H1 (cell line): ENCODE results near the gene MYLK4. TPM values are rescaled to one million over a fixed set of nuclear protein-coding genes. Genes with fewer than 3 reads are reported as not detected.

Experiments
- CTCF ChIA-PET: fragments of 300-600 bp; sonication (Branson Sonifier 250); formaldehyde crosslinking; loops from one replicate; lab custom pipeline; 2021; ENCODE audit not compliant: partially characterized antibody; lab: Charles Lee
- POLR2A ChIA-PET: fragments of 300-600 bp; sonication (Branson Sonifier 250); formaldehyde crosslinking; loops from one replicate; lab custom pipeline; 2021; ENCODE audit warnings: inconsistent platforms; ENCODE audit not compliant: partially characterized antibody; lab: Charles Lee
- DNase-seq, 2 experiments: peaks; one replicate each; pipeline versions ENCODE4 v3.0.0 to v3.0.0-alpha.2; 2010 to 2022; ENCODE audit warnings: low spot score in 2 of 2, low read depth in 1 of 2, mixed read lengths in 1 of 2
- FAIRE-seq: peaks from 2 replicates; lab custom pipeline; 2011; peaks lifted over from hg19 to GRCh38; lab: Jason Lieb, UNC
- H2AFZ ChIP-seq: 2 replicates; pipeline ENCODE4 v1.8.1; 2012; ENCODE audit warnings: low read length, inconsistent platforms
- H2AK5ac ChIP-seq: 2 replicates; pipeline ENCODE4 v1.6.1; 2013; ENCODE audit warnings: low read depth, low read length
- H2BK120ac ChIP-seq: replicated peaks from 2 replicates; pipeline ENCODE3; 2013; ENCODE audit warnings: low read depth, low read length, inconsistent platforms
- H2BK12ac ChIP-seq: 2 replicates; pipeline ENCODE4 v1.6.1; 2013; ENCODE audit warnings: low read depth, low read length
- H2BK15ac ChIP-seq: 2 replicates; pipeline ENCODE4 v1.6.1; 2013; ENCODE audit warnings: low read length
- H2BK20ac ChIP-seq: 2 replicates; pipeline ENCODE4 v1.6.1; 2013; ENCODE audit warnings: low read length
- H2BK5ac ChIP-seq: 2 replicates; pipeline ENCODE4 v1.6.1; 2013; ENCODE audit warnings: low read depth, low read length
- H3K14ac ChIP-seq: 2 replicates; pipeline ENCODE4 v1.6.1; 2013; ENCODE audit warnings: inconsistent platforms; ENCODE audit not compliant: insufficient read length
- H3K18ac ChIP-seq: 2 replicates; pipeline ENCODE4 v1.6.1; 2013; ENCODE audit warnings: low read length; ENCODE audit errors: extremely low read depth
- H3K23ac ChIP-seq: 2 replicates; pipeline ENCODE4 v1.6.1; 2013; ENCODE audit warnings: inconsistent platforms; ENCODE audit not compliant: insufficient read length
- H3K23me2 ChIP-seq: 2 replicates; pipeline ENCODE4 v1.6.1; 2013; ENCODE audit warnings: low read depth, low read length
- H3K27ac ChIP-seq: 2 replicates; pipeline ENCODE4 v1.6.1; 2011; ENCODE audit warnings: low read depth, low read length, inconsistent platforms
- H3K27me3 ChIP-seq, 4 experiments: replicated peaks in 1 of 4; 1 replicate in 1 of 4; 2 replicates in 3 of 4; pipeline versions ENCODE4 v1.6.1 to v1.8.1; 2011 to 2013; ENCODE audit warnings: low read length in 3 of 4, mild to moderate bottlenecking in 3 of 4, inconsistent platforms in 2 of 4, mixed read lengths in 2 of 4, moderate library complexity in 1 of 4; ENCODE audit not compliant: control insufficient read depth in 3 of 4, insufficient read depth in 3 of 4; ENCODE audit errors: extremely low read depth in 1 of 4
- H3K36me3 ChIP-seq, 4 experiments: 2 replicates each; pipeline versions ENCODE4 v1.6.1 to v1.8.1; 2011 to 2013; ENCODE audit warnings: mild to moderate bottlenecking in 4 of 4, low read length in 3 of 4, moderate library complexity in 2 of 4, control low read depth in 1 of 4, inconsistent platforms in 1 of 4; ENCODE audit not compliant: insufficient read depth in 4 of 4, control insufficient read depth in 2 of 4
- H3K4ac ChIP-seq: replicated peaks from 2 replicates; pipeline ENCODE3; 2013; ENCODE audit warnings: low read length, low read depth, mixed read lengths, inconsistent platforms; ENCODE audit not compliant: insufficient read length
- H3K4me1 ChIP-seq, 4 experiments: replicated peaks in 1 of 4; 1 replicate in 1 of 4; 2 replicates in 3 of 4; pipeline versions ENCODE4 v1.6.1 to v1.8.1; 2011 to 2013; ENCODE audit warnings: low read length in 3 of 4, inconsistent platforms in 2 of 4, mixed read lengths in 1 of 4; ENCODE audit not compliant: insufficient read depth in 4 of 4, control insufficient read depth in 3 of 4
- H3K4me2 ChIP-seq, 2 experiments: 2 replicates each; pipeline versions ENCODE4 v1.6.1 to v1.8.1; 2011 to 2013; ENCODE audit warnings: low read depth in 2 of 2, low read length in 2 of 2, control low read depth in 1 of 2, inconsistent platforms in 1 of 2, mild to moderate bottlenecking in 1 of 2; ENCODE audit not compliant: insufficient read depth in 1 of 2
- H3K4me3 ChIP-seq, 4 experiments: fragments of 200-600, 300-600 bp in 1 of 4; sonication (generic), shearing (Covaris generic), sonication (Bioruptor Twin) in 1 of 4; 2 replicates each; pipeline versions ENCODE4 v1.5.1 to v1.8.1; 2011 to 2016; ENCODE audit warnings: low read length in 4 of 4, low read depth in 3 of 4, control low read depth in 2 of 4, inconsistent platforms in 2 of 4, mild to moderate bottlenecking in 2 of 4, mixed read lengths in 1 of 4, moderate library complexity in 1 of 4; ENCODE audit not compliant: insufficient read depth in 2 of 4; ENCODE audit errors: extremely low read depth in 1 of 4
- H3K56ac ChIP-seq: replicated peaks from 2 replicates; pipeline ENCODE3; 2013; ENCODE audit warnings: low read depth, mild to moderate bottlenecking, mixed read lengths, low read length, inconsistent platforms; ENCODE audit not compliant: insufficient read length
- H3K79me1 ChIP-seq: 2 replicates; pipeline ENCODE4 v1.6.1; 2013; ENCODE audit warnings: low read depth, low read length, control low read depth
- H3K79me2 ChIP-seq, 2 experiments: 2 replicates each; pipeline versions ENCODE4 v1.6.1 to v1.8.1; 2012 to 2013; ENCODE audit warnings: low read length in 2 of 2, mild to moderate bottlenecking in 2 of 2, inconsistent platforms in 1 of 2; ENCODE audit not compliant: insufficient read depth in 2 of 2, control insufficient read depth in 1 of 2
- H3K9ac ChIP-seq, 4 experiments: replicated peaks in 1 of 4; 1 replicate in 1 of 4; 2 replicates in 3 of 4; pipeline versions ENCODE4 v1.6.1 to v1.8.1; 2011 to 2013; ENCODE audit warnings: low read depth in 3 of 4, low read length in 3 of 4, control low read depth in 2 of 4, mild to moderate bottlenecking in 2 of 4, moderate library complexity in 2 of 4, inconsistent platforms in 1 of 4; ENCODE audit errors: extremely low read depth in 1 of 4
- H3K9me3 ChIP-seq, 2 experiments: 2 replicates each; pipeline versions ENCODE4 v1.6.1 to v1.8.1; 2012 to 2013; ENCODE audit warnings: mild to moderate bottlenecking in 2 of 2, moderate library complexity in 2 of 2, control low read depth in 1 of 2, inconsistent platforms in 1 of 2, low read depth in 1 of 2, low read length in 1 of 2, mixed read lengths in 1 of 2; ENCODE audit not compliant: insufficient read depth in 2 of 2
- H4K20me1 ChIP-seq, 2 experiments: replicated peaks in 1 of 2; 2 replicates each; pipeline versions ENCODE3 to v1.8.1; 2011 to 2013; ENCODE audit warnings: inconsistent platforms in 2 of 2, low read length in 2 of 2, mild to moderate bottlenecking in 1 of 2; ENCODE audit not compliant: insufficient read depth in 2 of 2, control insufficient read depth in 1 of 2
- H4K5ac ChIP-seq: 2 replicates; pipeline ENCODE4 v1.6.1; 2013; ENCODE audit warnings: low read length, low read depth, mixed read lengths, inconsistent platforms; ENCODE audit not compliant: insufficient read length
- H4K8ac ChIP-seq: 2 replicates; pipeline ENCODE4 v1.8.0; 2013; ENCODE audit warnings: mild to moderate bottlenecking, moderate library complexity, low read length, inconsistent platforms; ENCODE audit not compliant: insufficient read depth; ENCODE audit errors: extremely low read depth
- H4K91ac ChIP-seq: replicated peaks from 2 replicates; pipeline ENCODE3; 2013; ENCODE audit warnings: low read length, mixed read lengths, inconsistent platforms; ENCODE audit not compliant: insufficient read length
- KDM5A ChIP-seq: fragments of 200-600 bp; IDR thresholded peaks from 2 replicates; pipeline ENCODE4 v1.7.1; 2012; ENCODE audit warnings: mild to moderate bottlenecking, low read length, inconsistent platforms, mixed read lengths
- NRF1 ChIP-seq: IDR thresholded peaks from 2 replicates; pipeline ENCODE4 v1.6.1; 2011; ENCODE audit warnings: mild to moderate bottlenecking, low read depth, low read length, improper control_type of control experiment
- WGBS, 2 experiments: shearing (Covaris generic) in 1 of 2; methylation state at CpG; one replicate each; pipeline versions ENCODE4 v1.1.6 to v1.1.7; 2013 to 2015; ENCODE audit warnings: low lambda C conversion rate in 2 of 2, mixed read lengths in 2 of 2, inconsistent platforms in 1 of 2, low coverage in 1 of 2, missing lambda C conversion rate in 1 of 2; ENCODE audit not compliant: insufficient replicate concordance in 2 of 2, insufficient coverage in 1 of 2, insufficient read length in 1 of 2; ENCODE audit errors: extremely low coverage in 1 of 2, missing lambda C conversion rate in 1 of 2; 5-methylcytosine and 5-hydroxymethylcytosine counted together
- polyA plus RNA-seq, 7 experiments: library from polyadenylated mRNA; depleted of rRNA in 3 of 7; stranded (reverse) in 5 of 7; unstranded in 2 of 7; fragments of >200 nt in 5 of 7; fragments of 200-250 nt in 2 of 7; gene quantifications; 1 replicate in 5 of 7; 2 replicates in 1 of 7; 4 replicates in 1 of 7; pipeline versions ENCODE4 v1.2.1 to v1.2.3, GENCODE V29; 2011 to 2013; ENCODE audit warnings: missing spikeins in 2 of 7, mixed read lengths in 2 of 7
- total RNA-seq: library from RNA; stranded (reverse); fragmentation: NEBNext Ultra II Directional; extraction: Animal tissue kit (Norgen Biotek cat#: 25700); gene quantifications from 2 replicates; pipeline ENCODE4 v1.2.1, GENCODE V29; 2021
- TF ChIP-seq, protein P1 (sequence below): IDR thresholded peaks from 2 replicates; pipeline ENCODE4 v1.6.1; 2012; ENCODE audit warnings: inconsistent platforms

Gene MYLK4
- total and polyA plus RNA-seq, 2 of the 8 experiments (the other 6 are each of a cell fraction or from before 2014, with no cell fraction given) = 0.11 to 0.17 TPM

DNA sequence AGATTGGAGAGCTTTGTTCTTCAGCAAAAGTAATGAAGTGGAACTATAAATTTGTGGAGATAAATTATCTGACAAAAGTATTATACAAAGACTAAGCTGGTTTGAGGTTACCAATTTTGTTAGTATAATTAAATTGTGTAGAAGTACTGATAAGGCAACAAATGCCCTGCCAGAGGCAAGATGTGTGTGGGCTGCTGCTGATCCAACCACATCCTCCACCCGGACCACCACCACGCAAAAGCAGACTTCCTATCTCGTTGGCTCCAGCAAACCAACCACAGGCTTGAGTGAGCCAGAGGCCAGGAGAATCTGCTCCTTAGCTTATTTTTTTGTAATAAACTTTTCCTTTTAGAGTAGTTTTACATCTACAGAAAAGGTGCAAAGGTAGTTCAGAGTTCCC is 1.1 kb upstream of the MYLK4 start:
- Histone ChIP-seq H2AK5ac (no peak overlapping the region), H3K4me3 (no peak overlapping the region), H3K23ac (no peak overlapping the region), H3K9ac (no peak overlapping the region), H3K18ac (no peak overlapping the region), H2BK12ac (no peak overlapping the region), H3K56ac (no peak overlapping the region), H3K27ac (no peak overlapping the region), H3K36me3 (no peaks in the 10 kb centered on the region), H3K4me1 (no peaks in the 10 kb centered on the region; a peak in 1 of 7 replicates), H4K8ac (no peak overlapping the region), H3K14ac (no peak overlapping the region), H3K23me2 (no peaks in the 10 kb centered on the region; the same call in 1 of the 2 replicates), H4K91ac (no peak overlapping the region), H2AFZ (no peak overlapping the region), H2BK15ac (no peak overlapping the region), H2BK120ac (no peak overlapping the region), H3K79me1 (no peaks in the 10 kb centered on the region), H3K4me2 (no peak overlapping the region), H3K4ac (no peak overlapping the region), H3K79me2 (no peaks in the 10 kb centered on the region), H2BK20ac (no peak overlapping the region), H3K27me3 (no peaks in the 10 kb centered on the region), H2BK5ac (no peak overlapping the region), H3K9me3 (no peaks in the 10 kb centered on the region), H4K20me1 (no peaks in the 10 kb centered on the region), H4K5ac (no peak overlapping the region)
- WGBS, 2 experiments = 79% methylated on average over 3 of the region's 3 CpGs; no CpG with 5 or more reads in 1 of the 2 experiments
- no peak for DNase-seq
- no peak for FAIRE-seq
- POLR2A ChIA-PET = no interaction called here
- CTCF ChIA-PET = interaction anchor here (0.6 to 9.9 kb wide), 6 partner anchors 8 to 309 kb away, joined by 3 to 163 read pairs (median 12); no protein-coding TSS in a partner anchor
- TF ChIP-seq KDM5A = no peak
- TF ChIP-seq, protein P1, sequence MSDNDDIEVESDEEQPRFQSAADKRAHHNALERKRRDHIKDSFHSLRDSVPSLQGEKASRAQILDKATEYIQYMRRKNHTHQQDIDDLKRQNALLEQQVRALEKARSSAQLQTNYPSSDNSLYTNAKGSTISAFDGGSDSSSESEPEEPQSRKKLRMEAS = no peak
- TF ChIP-seq NRF1 = no peak
